ENCODE data around the gene UBR1.
"Not testable (repeated sequence)": the region's sequence is repeated elsewhere in the genome, so short reads cannot be mapped to it uniquely, and the experiment has no call there.

The UBR1 gene

GRCh38 chr15:43105778-43106485, at the start of gene UBR1:
Gene UBR1, minus strand, starts transcription at chr15:43106038. Its CDS starts 16 bp downstream, at chr15:43106022.
- DNase-seq (ENCODE audit: low spot score) = peak; percentile 94

DNA sequence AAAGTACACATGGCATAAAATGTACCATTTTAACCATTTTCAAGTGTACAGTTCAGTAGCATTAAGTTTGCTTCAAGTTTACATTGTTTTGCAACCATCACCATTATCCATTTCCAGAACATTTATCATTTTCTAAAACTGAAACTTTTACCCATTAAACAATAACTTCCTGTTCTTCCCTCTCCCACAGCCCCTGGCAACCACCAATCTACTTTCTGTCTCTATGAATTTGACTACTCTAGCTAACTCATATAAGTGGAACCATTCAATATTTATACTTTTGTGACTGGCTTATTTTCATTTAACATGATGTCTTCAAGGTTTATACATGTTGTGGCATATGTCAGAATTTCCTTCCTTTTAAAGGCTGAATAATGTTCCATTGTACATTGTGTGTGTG, 47.4 kb upstream of the UBR1 start:
- no peak for DNase-seq (ENCODE audit: low spot score)

- no peak for DNase-seq (ENCODE audit: low spot score)
Observed at GRCh38 chr15:43151688-43152087, 45.9 kb upstream of the UBR1 start.

- no peak for DNase-seq (ENCODE audit: low spot score)
Observed at GRCh38 chr15:43150191-43150929, 44.5 kb upstream of the UBR1 start.

- no peak for DNase-seq (ENCODE audit: low spot score)
Observed at GRCh38 chr15:43146184-43146583, 40.3 kb upstream of the UBR1 start.

DNA sequence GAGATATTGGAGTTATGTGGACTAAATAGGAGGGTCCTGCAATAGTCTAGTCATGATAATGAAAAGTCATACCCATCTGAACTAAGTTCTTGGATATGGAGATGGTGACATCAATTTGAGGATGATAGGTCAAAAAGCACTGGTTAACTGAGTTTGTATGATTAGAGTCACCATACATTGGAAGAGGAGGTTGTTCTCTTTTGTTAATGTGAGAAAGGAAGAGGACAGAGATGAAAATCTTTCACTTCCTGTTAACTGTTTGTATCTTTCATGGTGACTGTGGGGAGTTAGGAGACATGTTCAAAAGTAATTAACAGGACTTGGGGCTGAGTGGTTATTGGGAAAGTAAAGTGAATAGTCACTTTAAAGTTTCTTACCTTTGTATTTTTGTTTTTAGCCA, 38.7 kb upstream of the UBR1 start:
- no peak for DNase-seq (ENCODE audit: low spot score)

DNA sequence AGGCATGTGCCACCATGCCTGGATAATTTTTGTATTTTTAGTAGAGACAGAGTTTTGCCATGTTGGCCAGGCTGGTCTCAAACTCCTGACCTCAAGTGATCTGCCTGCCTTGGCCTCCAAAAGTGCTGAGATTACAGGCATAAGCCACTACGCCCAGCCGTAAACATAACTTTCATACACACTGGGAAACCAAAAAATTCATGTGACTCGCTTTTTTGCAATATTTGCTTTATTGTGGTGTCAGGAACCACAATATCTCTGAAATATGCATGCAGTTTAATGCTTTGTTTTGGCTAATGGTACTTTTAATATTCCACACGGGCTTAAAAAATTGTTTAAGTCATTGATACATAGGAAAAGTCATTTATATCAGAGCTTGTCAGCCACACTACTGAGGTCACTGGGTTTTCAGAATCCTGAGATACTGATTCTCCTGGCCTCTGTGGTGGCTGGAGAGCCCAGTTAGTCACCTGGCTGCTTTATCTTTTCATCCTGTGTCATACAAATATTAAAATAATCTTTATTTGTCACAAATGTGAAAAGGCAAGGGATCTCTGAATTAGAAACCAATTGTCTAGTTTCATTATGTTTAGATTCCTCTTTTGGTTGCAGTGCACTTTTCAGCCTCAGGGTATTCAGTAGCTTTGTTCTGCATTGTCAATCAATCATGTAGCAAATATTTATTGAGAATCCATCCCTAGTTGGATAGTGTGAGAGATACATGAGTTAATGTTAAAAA, 37.5 kb upstream of the UBR1 start:
- DNase-seq (ENCODE audit: low spot score) = no peak

- DNase-seq (ENCODE audit: low spot score) = no peak
Observed at GRCh38 chr15:43135351-43135750, 29.5 kb upstream of the UBR1 start.

DNA sequence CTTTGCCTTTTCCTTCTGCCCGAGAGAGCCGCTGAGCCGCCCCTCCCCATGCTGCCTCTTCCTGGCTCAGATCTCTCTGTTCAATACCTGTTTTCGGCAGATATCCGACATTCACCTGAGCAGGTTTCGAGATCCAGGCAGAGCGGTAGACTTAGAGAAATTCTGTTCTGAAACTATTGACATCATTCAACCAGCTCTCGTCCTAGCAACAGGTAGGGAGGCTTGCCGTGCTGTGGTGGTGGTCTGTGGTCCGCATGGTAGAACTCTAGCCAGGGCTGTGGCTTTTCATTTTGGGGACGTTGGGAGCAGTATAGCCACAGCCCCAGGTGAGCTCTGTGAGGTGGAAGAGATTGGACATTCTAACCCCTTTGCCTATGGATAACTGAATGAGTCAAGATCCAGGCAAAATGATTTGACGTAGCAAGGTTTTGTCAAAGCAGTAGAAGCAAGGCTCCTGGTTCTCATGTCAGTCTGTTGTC, 28.4 kb upstream of the UBR1 start:
- no peak for DNase-seq (ENCODE audit: low spot score)

- DNase-seq (ENCODE audit: low spot score) = peak; percentile 75
Observed at GRCh38 chr15:43133430-43134156, 27.8 kb upstream of the UBR1 start, which contains the start of gene TMEM62. Gene TMEM62, plus strand, starts transcription at chr15:43133586. Its CDS starts 217 bp downstream, at chr15:43133803.

DNA sequence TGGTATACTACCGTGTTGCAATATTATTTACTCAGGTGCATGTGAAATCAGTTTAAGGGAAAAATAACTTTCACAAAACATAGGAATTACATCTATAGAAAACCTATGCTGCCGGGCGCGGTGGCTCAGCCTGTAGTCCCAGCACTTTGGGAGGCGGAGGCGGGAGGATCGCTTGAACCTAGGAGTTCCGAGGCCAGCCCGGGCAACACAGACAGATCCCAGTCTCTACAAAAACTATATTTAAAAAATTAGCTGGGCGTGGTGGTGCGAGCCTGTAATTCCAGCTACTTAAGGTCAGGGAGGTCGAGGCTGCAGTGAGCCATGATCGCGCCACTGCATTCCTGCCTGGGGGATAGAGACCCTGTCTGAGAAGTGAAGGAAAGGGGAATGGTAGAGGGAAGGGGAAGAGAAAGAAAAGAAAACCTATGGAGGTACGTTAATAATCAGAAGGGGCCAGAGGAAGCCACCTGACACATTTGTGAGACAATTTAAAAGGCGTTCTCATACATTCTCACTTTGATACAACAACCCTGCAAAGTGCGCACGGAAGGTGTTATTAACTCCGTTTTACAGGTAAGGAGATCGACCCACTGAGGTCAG, 27.1 kb upstream of the UBR1 start:
- DNase-seq (ENCODE audit: low spot score) = no peak

DNA sequence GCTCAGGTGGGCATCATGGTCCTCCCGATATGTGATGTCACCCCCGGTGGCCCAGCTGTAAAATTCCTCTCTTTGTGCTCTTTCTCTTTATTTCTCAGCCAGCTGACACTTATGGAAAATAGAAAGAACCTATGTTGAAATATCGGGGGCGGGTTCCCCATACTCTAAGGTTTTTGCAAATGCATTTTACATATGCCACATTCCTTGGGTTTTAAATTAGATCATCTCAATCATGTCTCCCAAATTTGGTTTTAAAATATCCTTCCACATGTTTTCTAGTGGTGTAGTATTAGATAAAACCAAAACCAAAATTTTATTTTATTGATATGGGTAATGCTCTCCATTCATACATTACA, 23.1 kb upstream of the UBR1 start:
- no peak for DNase-seq (ENCODE audit: low spot score)

- DNase-seq (ENCODE audit: low spot score) = not testable (repeated sequence)
Observed at GRCh38 chr15:43128174-43128979, 22.5 kb upstream of the UBR1 start.

DNA sequence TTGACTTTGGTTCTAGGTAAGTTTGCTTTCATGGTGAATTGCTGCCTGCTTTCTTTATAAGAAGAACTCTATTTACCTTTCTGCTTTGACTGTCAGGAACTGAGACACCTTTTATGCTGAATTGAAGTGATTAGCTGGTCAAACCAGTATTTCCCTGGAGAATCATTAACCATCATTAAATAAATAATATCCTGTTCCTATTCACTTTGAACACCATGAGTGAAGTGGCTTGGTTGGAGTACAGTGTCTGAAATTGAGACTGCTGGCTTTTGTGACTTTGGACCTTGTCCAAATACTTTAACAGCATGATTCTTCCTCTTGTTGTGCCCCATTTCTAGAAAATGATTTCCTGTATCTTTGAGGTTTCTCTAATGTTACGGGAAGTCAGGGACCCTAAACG, 21.9 kb upstream of the UBR1 start:
- no peak for DNase-seq (ENCODE audit: low spot score)

DNA sequence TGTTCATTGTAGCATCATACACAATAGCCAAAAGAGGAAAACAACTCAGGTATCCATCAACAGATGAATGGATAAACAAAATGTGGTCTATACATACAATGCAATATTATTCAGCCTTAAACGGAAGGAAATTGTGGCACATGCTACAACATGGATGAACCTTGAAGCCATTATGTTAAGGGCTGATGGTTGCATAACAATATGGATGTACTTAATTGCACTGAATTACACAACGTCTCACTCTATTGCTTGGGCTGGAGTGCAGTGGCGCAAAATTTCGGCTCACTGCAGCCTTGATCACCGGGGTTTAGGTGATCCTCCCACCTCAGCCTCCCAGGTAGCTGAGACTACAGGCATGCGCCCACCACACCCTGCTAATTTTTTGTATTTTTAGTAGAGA, 20.5 kb upstream of the UBR1 start:
- no peak for DNase-seq (ENCODE audit: low spot score)

GRCh38 chr15:43125100-43125661, 19.3 kb upstream of the UBR1 start:
- DNase-seq (ENCODE audit: low spot score) = no peak

- DNase-seq (ENCODE audit: low spot score) = no peak
Observed at GRCh38 chr15:43121863-43122262, 16.0 kb upstream of the UBR1 start.

DNA sequence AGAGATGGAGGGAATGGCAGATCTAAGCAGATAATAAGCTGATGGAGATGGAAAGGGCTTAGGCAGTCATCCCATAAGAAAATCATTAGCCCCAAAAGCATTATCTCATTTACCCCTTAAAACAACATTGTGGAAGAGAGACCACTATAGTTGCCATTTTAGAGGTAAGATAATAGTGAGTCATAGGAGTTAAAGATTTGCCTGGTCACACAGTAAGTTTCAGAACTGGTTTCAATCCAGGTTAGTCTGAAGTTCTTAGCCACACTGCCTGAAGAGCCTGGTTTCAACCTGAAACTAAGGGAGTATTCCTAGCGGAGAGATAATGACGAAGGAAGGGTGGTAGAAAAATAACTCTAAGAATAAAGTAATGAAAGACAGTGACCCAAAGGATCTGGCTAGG, 13.0 kb upstream of the UBR1 start:
- DNase-seq (ENCODE audit: low spot score) = no peak

- DNase-seq (ENCODE audit: low spot score) = no peak
Observed at GRCh38 chr15:43118286-43118685, 12.4 kb upstream of the UBR1 start.

- no peak for DNase-seq (ENCODE audit: low spot score)
Observed at GRCh38 chr15:43111354-43111753, 5.5 kb upstream of the UBR1 start.

DNA sequence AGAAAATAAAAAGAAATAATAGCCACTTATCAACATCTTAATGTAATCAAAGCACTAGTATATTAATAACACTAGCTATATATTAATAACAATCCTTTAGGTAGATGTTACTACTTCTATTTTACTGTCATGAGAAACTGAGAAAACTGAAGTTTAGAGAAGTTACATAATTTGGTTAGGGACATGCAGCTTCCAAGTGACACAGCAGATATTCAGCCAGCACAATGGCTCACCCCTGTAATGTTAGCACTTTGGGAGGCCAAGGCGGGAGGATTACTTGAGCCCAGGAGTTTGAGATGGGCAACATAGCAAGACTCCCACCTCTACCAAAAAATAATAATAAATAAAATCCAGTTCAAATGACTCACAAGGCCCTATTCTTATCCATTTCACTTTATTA, 1.9 kb upstream of the UBR1 start:
- no peak for DNase-seq (ENCODE audit: low spot score)

All from D341Med (cell line).